HG03175 (cell line): ENCODE results near the gene MATCAP1.

Experiments
- ATAC-seq: cut with Tn5 transposase; IDR thresholded peaks from one replicate; pipeline ENCODE4 v1.9.1; 2021; ENCODE audit warnings: mild to moderate bottlenecking, moderate library complexity; ENCODE audit not compliant: unreplicated experiment

MATCAP1 gene

DNA sequence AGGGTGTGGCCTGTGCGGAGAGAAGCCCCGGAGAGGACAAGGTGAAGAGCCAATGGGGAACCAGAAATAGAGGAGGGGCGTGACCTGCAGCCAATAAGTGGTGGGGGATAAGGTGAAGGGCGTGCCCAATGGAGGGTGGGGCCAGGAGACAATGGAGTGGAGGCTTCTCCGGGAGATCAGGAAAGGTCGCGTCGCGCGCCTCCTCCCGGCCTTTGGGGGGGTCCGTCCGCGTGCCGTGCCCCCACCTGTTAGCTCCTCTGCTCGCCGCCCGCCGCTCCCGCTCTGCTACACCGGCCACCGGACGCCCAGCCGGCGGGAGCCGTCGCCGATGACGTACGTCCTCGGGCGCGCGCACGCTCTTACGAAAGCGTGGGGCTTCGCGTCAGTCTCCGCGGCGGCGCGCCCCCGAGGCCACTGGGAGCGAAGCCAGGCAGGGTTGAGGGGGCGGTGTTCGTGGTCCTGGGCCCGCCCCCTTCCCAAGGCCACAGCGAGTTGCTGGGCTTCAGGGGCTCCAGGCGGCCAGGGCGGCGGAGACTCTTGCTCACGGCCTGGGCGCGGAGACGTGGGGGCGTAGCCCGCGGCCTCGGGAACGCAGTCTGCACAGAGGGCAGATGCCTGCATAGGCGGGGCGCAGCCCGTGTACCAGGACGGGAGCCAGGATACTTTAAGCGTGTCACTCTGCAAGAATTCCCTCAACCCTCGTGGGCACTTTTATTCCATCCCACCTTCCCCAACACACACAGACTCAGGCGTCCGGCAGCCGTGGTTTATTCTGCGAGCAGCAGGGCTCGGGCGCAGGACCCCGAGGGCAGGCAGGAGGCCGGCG lies at the start of gene MATCAP1:
MATCAP1 (minus strand) TSS at position 337 of the 826 bp plus-strand sequence. CDS start 3,353 bp downstream, outside the sequence.
- ATAC-seq, result peak; percentile 94

DNA sequence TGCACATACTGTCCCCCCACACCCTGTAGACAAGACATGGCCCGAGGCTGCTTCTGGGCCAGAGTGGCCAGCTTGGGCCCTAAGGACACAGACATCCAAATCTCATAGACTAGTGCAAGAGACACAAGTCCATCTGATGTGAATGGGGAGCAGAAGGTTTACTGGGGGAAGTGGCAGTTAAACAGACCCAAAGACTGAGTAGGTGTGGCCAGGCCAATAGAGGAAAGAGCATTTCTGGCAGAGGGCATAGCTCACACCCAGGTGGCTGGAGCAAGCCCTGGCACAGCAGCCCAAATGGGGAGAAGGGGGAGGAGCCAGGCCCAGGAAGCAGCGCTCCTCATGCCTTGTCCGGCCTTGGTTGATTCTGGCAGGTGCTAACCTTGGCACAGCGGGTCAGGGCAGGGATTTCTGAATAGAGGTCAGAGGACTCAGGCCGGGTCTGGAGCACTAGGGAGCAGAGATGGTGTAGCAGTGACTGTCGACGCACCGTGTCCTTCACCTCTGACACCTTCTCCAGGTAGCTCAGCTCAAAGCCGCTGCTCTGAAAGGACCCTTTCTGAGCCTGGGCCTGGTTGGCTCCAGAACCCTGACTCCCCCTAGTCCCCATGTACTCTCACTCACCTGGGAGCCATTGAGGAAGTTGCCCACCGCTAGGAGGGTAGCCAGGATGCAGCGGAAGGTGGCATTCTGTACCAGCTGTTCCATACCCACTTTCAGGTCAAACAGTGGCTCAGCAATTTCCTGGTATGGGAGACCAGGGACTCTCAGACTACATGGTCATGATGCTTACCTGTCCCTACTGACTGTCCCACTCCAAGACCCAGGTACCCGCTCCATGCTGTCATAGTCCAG lies 47.3 kb upstream of the MATCAP1 start:
- ATAC-seq, result no peak

DNA sequence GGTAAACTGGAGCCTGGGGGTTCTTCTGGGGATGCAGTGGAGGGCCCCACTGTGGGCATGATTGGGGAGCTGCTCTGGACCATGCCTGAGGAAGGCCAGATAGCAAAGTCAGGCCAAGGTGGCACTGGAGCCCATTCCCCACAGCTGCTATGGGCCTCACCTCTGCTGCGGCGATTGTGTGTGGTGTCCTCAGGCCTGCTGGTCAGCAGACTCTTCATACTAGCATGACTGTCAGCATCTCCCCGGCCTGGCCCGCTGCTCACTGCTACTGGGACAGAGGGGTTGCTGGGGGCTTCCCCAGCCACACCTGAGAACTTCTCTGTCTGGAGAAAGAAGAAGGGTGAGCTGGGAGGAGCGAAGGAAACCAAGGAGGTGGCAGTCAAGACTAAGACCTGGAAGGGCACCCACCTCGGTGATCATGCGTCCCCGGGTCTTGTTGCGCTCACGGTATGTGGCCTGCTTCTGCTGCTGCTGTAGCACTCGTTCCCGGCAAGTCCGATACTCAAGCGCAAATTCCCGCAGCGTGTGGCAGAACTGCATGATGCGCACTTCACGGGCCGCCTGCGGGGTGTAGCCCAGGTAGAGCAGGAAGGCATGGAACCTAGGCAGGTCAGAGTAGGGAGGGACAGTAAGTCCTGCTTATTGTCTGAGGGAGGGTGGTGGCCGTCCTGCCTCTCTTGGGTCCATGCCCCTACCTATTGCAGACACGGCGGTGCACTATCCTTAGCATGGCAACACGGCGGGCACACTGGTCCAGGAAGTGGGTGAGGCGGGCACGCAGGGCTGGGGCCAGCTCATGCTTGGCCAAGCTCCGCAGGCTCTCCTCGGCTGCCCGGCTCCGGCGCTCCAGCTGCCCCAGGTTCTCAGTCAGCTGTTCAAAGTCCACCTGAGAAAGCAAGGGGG lies 46.4 kb upstream of the MATCAP1 start:
- ATAC-seq, result no peak

DNA sequence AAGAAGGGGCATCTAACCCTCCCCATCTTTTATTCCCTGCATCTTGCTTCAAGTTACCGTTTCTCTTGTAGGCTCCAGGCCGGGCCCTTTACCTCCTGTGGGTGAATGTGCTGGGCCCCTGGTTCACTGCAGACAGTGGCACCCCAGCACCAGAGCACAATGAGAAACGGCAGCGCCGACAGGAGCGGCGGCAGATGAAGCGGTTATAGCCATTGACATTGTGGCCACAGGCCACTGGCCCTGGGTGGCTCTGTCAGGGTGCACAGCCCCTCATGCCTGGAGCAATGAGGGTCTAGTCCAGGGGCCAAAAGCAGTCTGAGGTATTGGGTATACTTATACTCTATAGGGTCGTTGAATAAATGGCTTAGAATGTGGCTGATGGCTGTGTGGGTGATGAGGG lies 45.1 kb upstream of the MATCAP1 start:
- no peak for ATAC-seq

DNA sequence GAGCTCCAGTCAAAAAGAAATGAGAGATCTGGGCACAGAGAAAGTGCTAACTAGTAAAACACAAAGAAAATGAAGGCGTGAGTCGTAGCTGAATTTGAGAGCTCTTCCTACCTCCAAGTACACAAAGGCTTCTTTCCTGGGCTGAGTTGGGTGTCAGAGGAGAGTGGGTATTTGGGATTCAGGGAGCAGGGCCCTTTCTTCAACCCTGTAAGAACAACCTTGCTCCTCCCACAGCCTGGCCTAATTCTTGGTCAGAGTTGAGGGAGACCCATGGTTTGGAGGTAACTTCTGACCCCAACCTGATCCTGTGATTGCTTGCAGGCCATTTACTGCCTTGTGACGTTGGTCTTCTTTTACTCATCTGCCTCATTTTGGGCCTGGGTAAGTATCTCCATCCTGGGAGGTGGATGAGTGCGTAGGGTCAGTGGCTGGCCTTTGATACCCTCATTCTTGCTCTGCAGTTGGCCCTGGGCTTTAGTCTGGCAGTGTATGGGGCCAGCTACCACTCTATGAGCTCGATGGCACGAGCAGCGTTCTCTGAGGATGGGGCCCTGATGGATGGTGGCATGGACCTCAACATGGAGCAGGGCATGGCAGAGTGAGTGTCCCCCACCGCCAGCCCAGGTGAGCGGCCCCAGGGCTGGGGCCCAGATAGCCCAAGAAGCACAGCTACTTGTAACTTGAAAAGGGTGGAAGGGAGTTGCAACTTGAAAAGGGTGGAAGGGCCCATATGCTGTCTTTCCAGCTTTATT lies 44.4 kb upstream of the MATCAP1 start:
- ATAC-seq, result no peak

DNA sequence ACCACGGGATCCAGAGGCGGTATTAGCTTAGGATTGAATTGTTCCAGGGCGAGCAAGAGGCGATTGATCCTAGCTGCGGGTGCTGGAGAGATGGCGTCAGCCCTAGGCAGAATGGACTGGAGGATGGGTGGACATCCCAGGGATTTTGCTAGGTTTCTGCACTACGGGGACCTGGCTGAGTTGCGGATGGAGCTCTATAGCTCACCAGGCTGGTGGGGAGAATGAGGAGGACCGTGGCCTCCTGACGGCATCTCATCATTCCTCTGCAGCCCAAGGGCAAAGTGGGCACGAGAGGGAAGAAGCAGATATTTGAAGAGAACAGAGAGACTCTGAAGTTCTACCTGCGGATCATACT lies 43.8 kb upstream of the MATCAP1 start:
- no peak for ATAC-seq

DNA sequence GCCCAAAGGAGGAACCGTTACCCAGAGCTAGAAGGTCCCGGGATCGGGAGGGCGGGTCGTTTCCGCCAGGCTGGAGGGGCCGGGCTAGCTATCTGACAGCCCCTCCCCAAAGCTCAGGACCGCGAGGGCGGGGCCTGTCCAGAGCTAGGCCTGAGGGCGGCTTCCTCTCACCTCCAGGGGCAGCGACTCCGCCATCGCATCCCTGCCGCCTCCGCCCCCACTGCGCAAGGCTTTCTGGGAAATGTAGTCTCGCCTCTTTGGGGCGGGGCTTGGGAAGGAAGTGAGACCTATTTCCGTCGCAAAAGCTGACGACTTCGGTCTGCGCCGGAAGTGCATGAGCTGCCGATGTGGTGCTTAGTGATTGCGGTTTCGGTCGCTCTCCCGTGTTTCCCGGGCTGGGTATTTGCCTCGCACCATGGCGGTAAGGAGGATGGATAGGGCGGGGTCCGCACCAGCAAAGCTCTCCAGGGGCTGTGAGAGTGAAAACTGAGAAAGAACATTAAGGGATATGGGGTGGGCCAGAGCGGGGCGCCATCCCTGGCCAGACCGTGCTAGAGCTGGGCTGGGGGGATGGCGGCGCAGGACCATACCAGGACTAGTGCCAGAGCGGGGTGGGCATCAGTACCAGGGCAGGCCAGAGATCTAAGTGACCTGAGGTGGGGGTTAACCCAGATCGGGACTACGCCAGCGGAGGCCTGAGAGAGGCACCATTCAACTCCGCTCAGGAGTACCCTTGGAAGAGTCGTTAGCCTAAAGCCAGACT lies 43.2 kb upstream of the MATCAP1 start, which contains the start of gene TMEM208:
TMEM208 (plus strand) TSS at position 327 of the 763 bp plus-strand sequence; CDS start at position 416, 89 bp downstream.
- ATAC-seq, result peak; percentile 95

DNA sequence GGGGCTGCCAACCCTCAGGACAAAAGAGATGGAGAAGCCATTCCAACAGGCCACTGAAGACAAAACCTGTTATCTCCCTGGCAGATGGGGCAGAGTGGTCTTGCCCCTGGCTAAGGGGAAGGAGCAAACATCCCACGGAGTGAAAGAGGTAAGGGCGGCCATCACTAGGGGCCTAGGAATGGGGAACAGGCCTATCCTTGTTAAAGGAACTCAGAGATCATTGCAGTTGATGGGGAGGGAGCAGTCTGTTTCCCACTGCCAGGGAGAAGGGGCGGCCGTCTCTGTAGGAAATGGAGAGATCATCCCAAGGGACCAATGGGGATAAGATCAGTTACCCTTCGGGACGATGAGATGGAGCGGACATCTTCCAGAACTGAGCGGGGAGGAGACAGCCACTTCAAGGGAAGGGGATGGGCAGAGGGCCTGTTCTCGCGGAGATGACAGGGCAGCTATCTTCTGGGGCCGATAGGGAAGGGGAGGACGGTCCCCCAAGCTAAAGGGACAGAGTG lies 42.6 kb upstream of the MATCAP1 start:
- ATAC-seq, result no peak

DNA sequence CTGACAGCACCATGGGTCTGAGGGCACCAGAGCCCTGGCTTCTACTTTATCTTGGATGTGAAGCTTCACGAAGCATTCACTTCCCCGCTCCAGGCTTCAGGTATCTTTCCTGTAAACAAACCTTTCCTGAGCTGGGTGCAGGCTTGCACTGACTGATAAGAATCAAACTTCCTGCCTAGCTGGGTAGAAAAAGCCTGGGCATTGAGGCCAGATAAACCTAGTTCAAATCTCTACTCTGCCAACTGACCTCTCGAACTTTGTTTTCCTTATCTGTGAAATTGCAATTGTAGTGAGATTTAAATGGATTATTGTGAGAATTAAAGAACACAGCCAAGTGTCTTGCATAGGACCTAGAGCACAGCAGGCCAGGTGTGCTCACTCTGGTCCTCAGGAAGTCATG lies 40.2 kb upstream of the MATCAP1 start:
- ATAC-seq, result no peak

DNA sequence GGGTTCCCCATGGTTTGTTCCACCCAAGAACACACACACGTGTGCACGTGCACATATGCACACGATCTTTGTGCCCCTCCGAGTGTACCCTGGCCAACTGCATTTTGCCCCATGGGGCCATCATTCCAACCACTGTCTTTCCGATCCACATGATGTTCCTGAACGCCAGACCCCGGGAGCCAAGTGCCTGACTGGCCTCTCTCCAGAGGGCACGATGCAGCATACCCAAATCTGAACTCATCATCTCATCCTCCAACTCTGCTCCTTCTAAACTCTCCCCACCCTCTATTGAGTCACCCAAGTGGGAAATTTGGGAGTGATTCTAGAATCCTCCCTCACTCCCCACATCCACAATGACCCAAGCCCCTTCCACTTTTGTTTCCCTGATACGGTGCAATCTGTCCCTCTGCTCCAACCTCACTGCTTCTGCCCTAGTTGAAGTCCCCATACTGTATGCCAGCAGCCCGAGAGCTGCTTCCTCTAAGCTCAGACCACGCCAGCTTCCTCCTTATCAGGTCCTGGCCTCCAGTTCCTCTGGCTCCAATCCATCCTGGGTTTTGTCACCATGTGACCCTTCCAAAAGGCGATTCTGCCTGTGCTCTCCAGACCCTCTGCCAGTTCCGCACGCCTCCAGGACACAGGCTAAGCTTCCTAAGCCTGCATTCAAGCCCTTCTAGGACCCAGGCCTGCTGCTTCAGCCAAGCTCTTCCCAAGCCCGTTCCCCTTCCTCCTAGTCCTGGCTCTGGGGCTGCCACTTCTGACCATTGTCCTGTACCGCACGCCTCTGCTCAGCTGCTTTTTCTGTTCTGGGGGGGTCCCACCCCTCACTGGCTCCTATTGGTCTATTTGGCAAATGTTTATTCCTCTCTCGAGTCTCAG lies 33.1 kb upstream of the MATCAP1 start:
- no peak for ATAC-seq

DNA sequence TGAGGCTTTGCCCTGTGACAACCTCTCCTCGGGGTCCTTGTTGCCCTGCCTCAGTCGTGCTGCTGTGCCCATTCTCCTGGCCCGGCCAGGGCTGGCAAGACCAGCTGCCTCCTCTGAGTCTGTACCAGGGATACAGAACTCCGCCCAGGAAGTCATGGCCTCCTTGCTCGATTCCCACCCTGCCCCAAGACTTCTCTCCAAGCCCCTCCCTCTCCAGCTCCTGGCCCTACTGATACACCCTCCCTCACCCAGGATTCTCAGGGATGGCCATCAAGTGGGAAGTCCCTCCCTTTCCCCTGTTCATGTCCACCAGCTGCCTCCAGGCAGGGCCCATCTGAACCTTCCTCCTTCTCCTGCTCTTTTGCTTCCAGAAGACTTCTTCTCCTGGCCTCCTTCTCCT lies 31.9 kb upstream of the MATCAP1 start:
- no peak for ATAC-seq

DNA sequence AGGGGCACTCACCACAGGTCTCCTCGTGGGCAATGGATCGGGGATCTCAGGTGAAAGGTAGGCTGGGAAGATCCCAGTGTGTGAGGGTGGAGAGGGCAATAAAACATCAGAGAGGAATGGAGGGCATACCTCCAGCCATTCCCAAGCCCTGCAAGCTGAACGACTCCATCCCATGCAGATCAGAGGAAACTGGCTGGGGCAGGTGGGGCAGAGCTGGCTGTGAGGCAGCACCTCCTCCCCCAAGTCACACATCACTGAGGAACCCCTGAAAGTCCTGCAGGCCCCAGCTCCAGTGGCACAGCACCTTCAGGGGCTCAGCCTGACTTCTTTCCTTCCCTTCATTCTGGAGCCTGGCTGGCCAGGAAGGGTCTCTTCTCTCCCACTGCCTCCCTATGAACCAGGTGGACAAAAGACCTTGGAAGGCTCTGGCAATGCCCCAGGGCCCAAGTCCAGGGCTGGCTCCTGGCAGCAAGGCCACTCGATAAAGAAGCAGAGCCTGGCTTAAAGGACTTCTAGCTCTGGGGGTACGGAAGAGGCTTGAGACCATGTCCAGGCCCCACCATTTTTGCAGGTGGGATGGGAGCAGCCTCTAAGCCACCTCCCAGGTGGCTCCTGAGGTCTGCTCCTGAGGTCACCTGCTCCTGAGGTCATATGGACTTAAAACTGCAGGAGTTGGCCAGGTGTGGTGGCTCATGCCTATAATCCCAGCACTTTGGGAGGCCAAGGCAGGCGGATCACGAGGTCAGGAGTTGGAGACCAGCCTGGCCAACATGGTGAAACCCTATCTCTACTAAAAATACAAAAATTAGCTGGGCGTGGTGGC lies 29.6 kb upstream of the MATCAP1 start:
- ATAC-seq, result no peak

DNA sequence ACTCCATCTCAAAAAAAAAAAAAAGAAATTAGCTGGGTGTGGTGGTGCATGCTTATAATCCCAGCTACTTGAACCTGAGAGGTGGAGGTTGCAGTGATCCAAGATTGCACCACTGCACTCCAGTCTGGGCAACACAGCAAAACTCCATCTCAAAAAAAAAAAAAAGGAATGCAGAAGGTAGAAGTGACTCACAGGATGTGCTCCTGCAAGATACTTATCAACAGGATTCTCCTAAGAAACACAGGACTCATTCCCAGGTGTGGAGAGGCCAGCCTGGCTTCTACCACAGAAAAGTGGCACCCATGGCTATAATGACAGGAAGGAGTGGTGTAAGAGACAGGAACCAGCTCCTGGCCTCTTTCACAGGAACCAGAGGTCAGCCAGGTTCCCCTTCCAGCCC lies 29.0 kb upstream of the MATCAP1 start:
- ATAC-seq, result no peak

DNA sequence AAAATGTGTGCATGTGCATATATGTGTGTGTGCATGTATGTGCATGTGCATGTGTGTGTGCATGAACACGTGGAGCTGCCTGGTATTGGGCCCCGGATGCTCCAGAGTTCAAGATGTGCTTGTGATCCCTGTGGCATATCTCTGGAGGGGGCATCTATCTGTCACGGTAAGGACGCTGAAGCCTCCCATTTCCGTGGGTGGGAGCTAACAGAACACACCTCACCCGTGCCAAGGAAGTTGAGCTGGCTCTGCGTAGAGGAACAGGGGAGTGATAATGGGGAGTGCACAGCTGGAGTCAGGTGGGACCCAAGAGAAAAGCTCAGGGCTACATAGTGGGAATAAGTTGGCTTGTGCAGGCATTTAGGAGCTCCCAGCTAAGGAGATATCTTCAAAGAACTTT lies 27.9 kb upstream of the MATCAP1 start:
- ATAC-seq, result no peak

DNA sequence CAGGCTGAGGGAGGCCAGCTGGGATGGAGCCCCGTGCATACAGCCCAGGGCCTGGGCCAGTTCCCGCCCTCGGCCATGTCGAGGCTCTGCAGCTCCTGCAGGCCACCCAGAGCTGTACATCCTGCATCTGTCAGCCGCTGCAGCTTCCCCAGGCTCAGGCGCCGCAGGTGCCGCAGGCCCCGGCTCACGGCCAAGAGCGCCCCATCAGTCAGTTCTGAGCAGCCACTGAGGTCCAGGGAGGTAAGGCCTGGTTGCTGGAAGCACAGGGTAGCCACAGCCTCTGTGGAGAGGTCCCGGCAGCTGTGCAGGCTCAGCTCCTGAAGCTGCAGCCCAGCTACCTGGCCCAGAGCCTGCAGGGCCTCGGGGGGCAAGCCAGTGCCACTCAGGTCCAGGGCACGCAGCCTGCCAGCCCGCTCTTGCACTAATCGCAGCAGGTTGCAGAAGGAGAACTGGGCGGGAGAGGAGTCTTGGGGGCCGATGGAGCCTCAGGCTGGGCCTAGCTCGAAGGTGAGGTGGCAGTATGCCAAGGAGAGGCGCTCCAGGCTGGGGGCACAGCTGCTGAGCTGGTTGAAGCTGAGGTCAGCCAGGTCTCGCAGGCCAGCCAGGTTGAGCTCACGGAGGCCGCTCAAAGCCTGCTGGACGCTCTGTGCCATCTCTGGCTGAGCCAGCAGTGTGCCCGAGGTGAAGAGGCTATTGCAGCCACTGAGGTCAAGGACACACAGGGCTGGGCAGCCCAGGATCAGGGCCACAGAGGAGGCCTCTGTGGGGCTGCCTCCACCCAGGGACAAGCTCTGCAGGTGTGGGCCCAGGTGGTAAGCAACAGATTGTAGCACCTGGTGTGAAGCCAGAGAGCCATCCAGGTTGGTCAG lies 26.5 kb upstream of the MATCAP1 start:
- ATAC-seq, result no peak

DNA sequence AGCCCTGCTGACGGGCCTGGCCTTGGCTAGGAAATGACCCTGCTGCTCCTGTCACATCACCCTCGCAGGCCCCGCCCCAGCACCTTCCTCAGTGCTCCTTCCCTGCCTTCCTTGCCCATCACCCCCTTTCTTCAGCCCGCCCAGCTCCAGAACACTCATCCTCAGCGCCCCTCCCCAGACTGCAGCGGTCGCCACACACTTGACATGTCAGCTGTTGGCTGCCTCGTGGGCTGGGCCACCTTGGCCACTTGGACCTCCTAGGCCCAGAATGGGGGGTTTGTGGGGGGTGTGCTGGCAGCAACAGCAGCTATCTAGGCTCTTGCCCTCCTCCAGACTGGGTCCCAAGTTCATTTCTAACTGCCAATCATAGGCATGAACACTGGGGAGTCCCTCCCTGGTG lies 25.8 kb upstream of the MATCAP1 start:
- no peak for ATAC-seq
